WTC11 (cell line): ENCODE measurements around the gene ROPN1L. TPM values are rescaled to one million over a fixed set of nuclear protein-coding genes. Genes with fewer than 3 reads are reported as not detected.

ENCODE experiments used
- ATAC-seq: fragments of 200-7000 bp; cut with Tn5 transposase; 2 replicates; pipeline ENCODE4 v1.10.0; 2021; ENCODE audit warnings: mild to moderate bottlenecking, moderate library complexity
- CTCF ChIA-PET: fragments of 300-600 bp; sonication (Branson Sonifier 250); formaldehyde crosslinking; loops from one replicate; lab custom pipeline; 2021; ENCODE audit warnings: antibody characterized with exemption; lab: Charles Lee
- POLR2A ChIA-PET: fragments of 350-600 bp; sonication (Branson Sonifier 250); formaldehyde crosslinking; loops from one replicate; lab custom pipeline; 2021; ENCODE audit warnings: antibody characterized with exemption; lab: Charles Lee
- DNase-seq: peaks from one replicate; pipeline ENCODE4 v3.0.0; 2021; ENCODE audit warnings: low spot score
- H3K27ac Mint-ChIP-seq: 2 replicates; pipeline ENCODE4 v1.8.0; 2021; ENCODE audit warnings: mixed read lengths
- H3K27me3 Mint-ChIP-seq: 2 replicates; pipeline ENCODE4 v1.8.0; 2021; ENCODE audit warnings: low read depth, mild to moderate bottlenecking, moderate library complexity, mixed read lengths
- H3K36me3 Mint-ChIP-seq: 2 replicates; pipeline ENCODE4 v1.8.0; 2021; ENCODE audit warnings: mixed read lengths
- H3K4me1 Mint-ChIP-seq: 2 replicates; pipeline ENCODE4 v1.8.0; 2022; ENCODE audit warnings: mixed read lengths
- H3K4me3 Mint-ChIP-seq: 2 replicates; pipeline ENCODE4 v1.8.0; 2021; ENCODE audit warnings: mild to moderate bottlenecking, moderate library complexity, mixed read lengths
- H3K9me3 Mint-ChIP-seq: 2 replicates; pipeline ENCODE4 v1.8.0; 2021; ENCODE audit warnings: mixed read lengths
- CBFB ChIP-seq: sonication (generic); formaldehyde crosslinking; IDR thresholded peaks from 2 replicates; pipeline ENCODE4 v1.8.1; 2022; ENCODE audit warnings: mild to moderate bottlenecking, low read depth, missing genetic modification reagents
- ELF4 ChIP-seq: sonication (generic); formaldehyde crosslinking; IDR thresholded peaks from 2 replicates; pipeline ENCODE4 v1.8.1; 2022; ENCODE audit warnings: low read depth, mild to moderate bottlenecking, moderate library complexity, missing genetic modification reagents
- EMX1 ChIP-seq: fragments of 250-450 bp; sonication (Bioruptor Pico); IDR thresholded peaks from 2 replicates; pipeline ENCODE4 v1.8.0; 2021; ENCODE audit warnings: mild to moderate bottlenecking
- FOXP1 ChIP-seq: sonication (generic); formaldehyde crosslinking; IDR thresholded peaks from 2 replicates; pipeline ENCODE4 v1.8.0; 2022; ENCODE audit warnings: missing genetic modification reagents, mild to moderate bottlenecking, moderate library complexity, borderline replicate concordance
- GRHL2 ChIP-seq: fragments of 250-450 bp; sonication (Bioruptor Pico); IDR thresholded peaks from 2 replicates; pipeline ENCODE4 v1.8.0; 2022; ENCODE audit warnings: mild to moderate bottlenecking, moderate library complexity; ENCODE audit not compliant: insufficient replicate concordance, severe bottlenecking
- MLX ChIP-seq: sonication (generic); formaldehyde crosslinking; IDR thresholded peaks from 2 replicates; pipeline ENCODE4 v1.8.1; 2023; ENCODE audit warnings: mild to moderate bottlenecking, missing genetic modification reagents, moderate library complexity
- MYBL2 ChIP-seq: sonication (generic); formaldehyde crosslinking; IDR thresholded peaks from 2 replicates; pipeline ENCODE4 v1.8.1; 2023; ENCODE audit warnings: mild to moderate bottlenecking, moderate library complexity, missing genetic modification reagents
- PRRX2 ChIP-seq: fragments of 250-450 bp; sonication (Bioruptor Pico); IDR thresholded peaks from 2 replicates; pipeline ENCODE4 v1.8.0; 2021; ENCODE audit warnings: mild to moderate bottlenecking
- RELA ChIP-seq: sonication (generic); formaldehyde crosslinking; IDR thresholded peaks from 2 replicates; pipeline ENCODE4 v1.8.1; 2022; ENCODE audit warnings: missing genetic modification reagents, mild to moderate bottlenecking, borderline replicate concordance
- STAT6 ChIP-seq: sonication (generic); formaldehyde crosslinking; conservative IDR thresholded peaks from 2 replicates; pipeline ENCODE4 v1.8.1; 2023; ENCODE audit warnings: mild to moderate bottlenecking, low read depth, missing genetic modification reagents, moderate library complexity
- USF1 ChIP-seq: sonication (generic); formaldehyde crosslinking; IDR thresholded peaks from 2 replicates; pipeline ENCODE4 v1.8.0; 2022; ENCODE audit warnings: mild to moderate bottlenecking, missing genetic modification reagents
- ZNF138 ChIP-seq: sonication (generic); formaldehyde crosslinking; conservative IDR thresholded peaks from 2 replicates; pipeline ENCODE4 v1.8.1; 2022; ENCODE audit warnings: mild to moderate bottlenecking, moderate library complexity, missing genetic modification reagents
- ZNF317 ChIP-seq: sonication (generic); formaldehyde crosslinking; IDR thresholded peaks from 2 replicates; pipeline ENCODE4 v1.8.1; 2023; ENCODE audit warnings: low read depth, mild to moderate bottlenecking, moderate library complexity, missing genetic modification reagents, borderline replicate concordance
- ZNF425 ChIP-seq: fragments of 250-450 bp; sonication (Bioruptor Pico); conservative IDR thresholded peaks from 2 replicates; pipeline ENCODE4 v1.9.0; 2021; ENCODE audit warnings: mild to moderate bottlenecking
- ZNF532 ChIP-seq: fragments of 250-450 bp; sonication (Bioruptor Pico); IDR thresholded peaks from 2 replicates; pipeline ENCODE4 v1.9.0; 2021; ENCODE audit warnings: mild to moderate bottlenecking, borderline replicate concordance
- total RNA-seq: library from RNA; stranded (reverse); gene quantifications from 3 replicates; pipeline ENCODE4 v1.2.3, GENCODE V29; 2021
- TF ChIP-seq, protein P1 (sequence below): fragments of 250-450 bp; sonication (Bioruptor Pico); IDR thresholded peaks from 2 replicates; pipeline ENCODE4 v1.8.0; 2021; ENCODE audit warnings: mild to moderate bottlenecking
- TF ChIP-seq, protein P2 (sequence below): sonication (generic); formaldehyde crosslinking; IDR thresholded peaks from 2 replicates; pipeline ENCODE4 v1.8.1; 2023; ENCODE audit warnings: mild to moderate bottlenecking, missing genetic modification reagents, moderate library complexity
- TF ChIP-seq, protein P3 (sequence below): sonication (generic); formaldehyde crosslinking; IDR thresholded peaks from 2 replicates; pipeline ENCODE4 v1.8.0; 2023; ENCODE audit warnings: missing genetic modification reagents

The ROPN1L gene
- total RNA-seq, 1 experiment from 2014 or later = not detected

- no peak for TF ChIP-seq ZNF425 (CRISPR knock-in tag)
- TF ChIP-seq, protein P1, sequence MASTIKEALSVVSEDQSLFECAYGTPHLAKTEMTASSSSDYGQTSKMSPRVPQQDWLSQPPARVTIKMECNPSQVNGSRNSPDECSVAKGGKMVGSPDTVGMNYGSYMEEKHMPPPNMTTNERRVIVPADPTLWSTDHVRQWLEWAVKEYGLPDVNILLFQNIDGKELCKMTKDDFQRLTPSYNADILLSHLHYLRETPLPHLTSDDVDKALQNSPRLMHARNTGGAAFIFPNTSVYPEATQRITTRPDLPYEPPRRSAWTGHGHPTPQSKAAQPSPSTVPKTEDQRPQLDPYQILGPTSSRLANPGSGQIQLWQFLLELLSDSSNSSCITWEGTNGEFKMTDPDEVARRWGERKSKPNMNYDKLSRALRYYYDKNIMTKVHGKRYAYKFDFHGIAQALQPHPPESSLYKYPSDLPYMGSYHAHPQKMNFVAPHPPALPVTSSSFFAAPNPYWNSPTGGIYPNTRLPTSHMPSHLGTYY = no peak
- no peak for TF ChIP-seq MYBL2 (CRISPR knock-in tag)
- no peak for TF ChIP-seq EMX1 (CRISPR knock-in tag)
- TF ChIP-seq, protein P2, sequence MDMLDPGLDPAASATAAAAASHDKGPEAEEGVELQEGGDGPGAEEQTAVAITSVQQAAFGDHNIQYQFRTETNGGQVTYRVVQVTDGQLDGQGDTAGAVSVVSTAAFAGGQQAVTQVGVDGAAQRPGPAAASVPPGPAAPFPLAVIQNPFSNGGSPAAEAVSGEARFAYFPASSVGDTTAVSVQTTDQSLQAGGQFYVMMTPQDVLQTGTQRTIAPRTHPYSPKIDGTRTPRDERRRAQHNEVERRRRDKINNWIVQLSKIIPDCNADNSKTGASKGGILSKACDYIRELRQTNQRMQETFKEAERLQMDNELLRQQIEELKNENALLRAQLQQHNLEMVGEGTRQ (CRISPR knock-in tag) = no peak
- TF ChIP-seq RELA = no peak
- TF ChIP-seq FOXP1 (CRISPR knock-in tag) = no peak
- TF ChIP-seq MLX = no peak
- TF ChIP-seq USF1 = no peak
- TF ChIP-seq ZNF138 (CRISPR knock-in tag) = no peak
- TF ChIP-seq GRHL2 (CRISPR knock-in tag) = no peak
- no peak for TF ChIP-seq STAT6 (CRISPR knock-in tag)
- TF ChIP-seq, all 79 proteins: peak for 0
These were observed 41.8 kb upstream of the ROPN1L start (continued) for GRCh38 chr5:10399839-10400238.

GRCh38 chr5:10400411-10400810, 41.3 kb upstream of the ROPN1L start:
- CTCF ChIA-PET = no interaction called here
- Mint-ChIP-seq H3K27me3 (no peaks in the 10 kb centered on the region), H3K36me3 (peaks cover 41% of the 10 kb centered on the region), H3K4me1 (no peaks in the 10 kb centered on the region; the same call in 1 of the 2 replicates), H3K4me3 (no peak overlapping the region), H3K27ac (no peak overlapping the region), H3K9me3 (no peaks in the 10 kb centered on the region)
- ATAC-seq (no peak), DNase-seq (no peak)
- POLR2A ChIA-PET = no interaction called here
- TF ChIP-seq, protein P3, sequence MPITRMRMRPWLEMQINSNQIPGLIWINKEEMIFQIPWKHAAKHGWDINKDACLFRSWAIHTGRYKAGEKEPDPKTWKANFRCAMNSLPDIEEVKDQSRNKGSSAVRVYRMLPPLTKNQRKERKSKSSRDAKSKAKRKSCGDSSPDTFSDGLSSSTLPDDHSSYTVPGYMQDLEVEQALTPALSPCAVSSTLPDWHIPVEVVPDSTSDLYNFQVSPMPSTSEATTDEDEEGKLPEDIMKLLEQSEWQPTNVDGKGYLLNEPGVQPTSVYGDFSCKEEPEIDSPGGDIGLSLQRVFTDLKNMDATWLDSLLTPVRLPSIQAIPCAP (CRISPR knock-in tag) = no peak
- no peak for TF ChIP-seq ZNF532
- no peak for TF ChIP-seq ZNF425 (CRISPR knock-in tag)
- TF ChIP-seq ZNF317 (CRISPR knock-in tag) = no peak
- TF ChIP-seq ELF4 (CRISPR knock-in tag) = no peak
- TF ChIP-seq CBFB (CRISPR knock-in tag) = no peak
- TF ChIP-seq PRRX2 (CRISPR knock-in tag) = no peak
